ENCODE results near the gene MRPL38. TPM values are rescaled to one million over a fixed set of nuclear protein-coding genes. Genes with fewer than 3 reads are reported as not detected.

Gene MRPL38
- polyA plus RNA-seq, 1 experiment, result 16.6 TPM

DNA sequence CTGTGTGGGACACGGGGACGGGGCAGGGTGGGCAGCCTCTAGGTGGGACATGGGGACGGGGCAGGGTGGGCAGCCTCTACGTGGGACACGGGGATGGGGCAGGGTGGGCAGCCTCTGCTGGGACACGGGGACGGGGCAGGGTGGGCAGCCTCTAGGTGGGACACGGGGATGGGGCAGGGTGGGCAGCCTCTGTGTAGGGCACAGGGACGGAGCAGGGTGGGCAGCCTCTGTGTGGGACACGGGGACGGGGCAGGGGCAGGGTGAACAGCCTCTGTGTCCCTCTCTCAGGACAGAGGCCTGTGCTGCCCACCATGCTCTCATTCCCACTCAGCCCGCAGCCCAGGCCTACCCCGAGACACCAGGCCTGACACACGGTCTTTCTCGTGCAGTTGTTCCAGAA lies 16.9 kb upstream of the MRPL38 start:
- H3K4me3 ChIP-seq (ENCODE audit: low read depth, low read length), result no peak overlapping the region
- H3K27ac ChIP-seq (ENCODE audit: low read depth, low read length), result no peak overlapping the region
- H3K9me3 ChIP-seq (ENCODE audit: control insufficient read depth, insufficient read depth, low read length), result no peaks in the 10 kb centered on the region; the same call in 1 of the 2 replicates
- DNase-seq (ENCODE audit: low read depth, low spot score), result no peak
- ChIA-PET CTCF (interaction anchor here (1.7 kb wide), 1 partner anchor 17 kb away, joined by 4 read pairs; the partner anchor contains the start of gene MRPL38), POLR2A (no interaction called here)
- TF ChIP-seq, protein P1, sequence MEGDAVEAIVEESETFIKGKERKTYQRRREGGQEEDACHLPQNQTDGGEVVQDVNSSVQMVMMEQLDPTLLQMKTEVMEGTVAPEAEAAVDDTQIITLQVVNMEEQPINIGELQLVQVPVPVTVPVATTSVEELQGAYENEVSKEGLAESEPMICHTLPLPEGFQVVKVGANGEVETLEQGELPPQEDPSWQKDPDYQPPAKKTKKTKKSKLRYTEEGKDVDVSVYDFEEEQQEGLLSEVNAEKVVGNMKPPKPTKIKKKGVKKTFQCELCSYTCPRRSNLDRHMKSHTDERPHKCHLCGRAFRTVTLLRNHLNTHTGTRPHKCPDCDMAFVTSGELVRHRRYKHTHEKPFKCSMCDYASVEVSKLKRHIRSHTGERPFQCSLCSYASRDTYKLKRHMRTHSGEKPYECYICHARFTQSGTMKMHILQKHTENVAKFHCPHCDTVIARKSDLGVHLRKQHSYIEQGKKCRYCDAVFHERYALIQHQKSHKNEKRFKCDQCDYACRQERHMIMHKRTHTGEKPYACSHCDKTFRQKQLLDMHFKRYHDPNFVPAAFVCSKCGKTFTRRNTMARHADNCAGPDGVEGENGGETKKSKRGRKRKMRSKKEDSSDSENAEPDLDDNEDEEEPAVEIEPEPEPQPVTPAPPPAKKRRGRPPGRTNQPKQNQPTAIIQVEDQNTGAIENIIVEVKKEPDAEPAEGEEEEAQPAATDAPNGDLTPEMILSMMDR (IDR thresholded peaks at IDR 0.05; ENCODE audit: low read depth, low read length), result no peak
- no peaks in the 10 kb centered on the region for H3K27me3 ChIP-seq (ENCODE audit: control insufficient read depth, insufficient read depth, low read length)

DNA sequence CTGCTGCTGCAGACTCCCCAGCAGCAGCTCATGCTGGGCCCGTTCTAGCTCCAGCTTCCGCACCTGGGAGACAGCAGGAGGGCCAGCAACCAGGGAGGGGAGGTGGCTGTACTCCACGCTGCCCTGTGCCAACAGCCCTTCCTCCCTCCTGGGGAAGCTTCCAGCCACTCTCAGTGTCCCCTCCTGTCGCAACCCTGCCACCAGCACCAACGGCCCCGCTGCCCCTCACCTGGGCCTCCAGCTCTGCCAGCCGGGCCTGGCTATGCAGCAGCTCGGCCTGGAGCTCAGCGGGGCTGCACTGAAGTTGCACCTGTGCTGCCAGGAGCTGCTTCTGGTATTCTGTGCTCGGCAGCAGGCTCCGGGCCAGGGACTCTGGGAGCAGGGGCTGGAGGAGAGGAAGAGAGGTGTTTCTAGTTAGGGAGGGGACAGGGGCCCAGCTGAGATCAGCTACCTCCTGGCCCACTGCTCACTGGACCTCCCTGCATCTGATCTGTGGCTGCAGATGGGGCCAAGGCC lies 15.4 kb upstream of the MRPL38 start:
- DNase-seq (ENCODE audit: low read depth, low spot score), result no peak
- TF ChIP-seq, protein P1 (IDR thresholded peaks at IDR 0.05; ENCODE audit: low read depth, low read length), result no peak
- no peaks in the 10 kb centered on the region; the same call in 1 of the 2 replicates for H3K9me3 ChIP-seq (ENCODE audit: control insufficient read depth, insufficient read depth, low read length)
- H3K4me3 ChIP-seq (ENCODE audit: low read depth, low read length), result no peak overlapping the region
- ChIA-PET POLR2A (interaction anchor here (0.7 to 0.9 kb wide), 2 partner anchors 140 to 160 kb away, joined by 3 read pairs; a partner anchor contains a TSS), CTCF (no interaction called here)
- no peak overlapping the region for H3K27ac ChIP-seq (ENCODE audit: low read depth, low read length)
- H3K27me3 ChIP-seq (ENCODE audit: control insufficient read depth, insufficient read depth, low read length), result no peaks in the 10 kb centered on the region

DNA sequence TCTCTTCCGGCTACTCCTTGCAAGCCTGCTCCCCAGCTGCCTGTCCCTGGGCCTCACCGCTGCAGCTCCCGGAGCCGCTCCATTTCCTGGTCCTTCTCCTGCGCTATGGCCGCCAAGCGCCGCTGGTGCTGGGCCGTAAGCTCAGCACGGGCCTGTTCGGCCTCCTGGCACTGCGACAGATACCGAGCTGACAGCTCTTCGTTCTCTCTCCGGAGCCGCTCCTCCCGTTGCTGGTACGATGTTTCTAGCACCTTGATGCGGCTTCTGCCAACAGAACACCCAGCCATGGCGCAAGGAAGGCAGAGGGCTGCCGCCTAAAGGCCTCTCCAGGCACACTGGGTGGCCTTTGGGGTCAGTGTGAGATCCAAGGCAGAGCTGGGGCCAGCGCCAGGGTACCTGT lies 14.9 kb upstream of the MRPL38 start:
- CTCF ChIA-PET, result no interaction called here

DNA sequence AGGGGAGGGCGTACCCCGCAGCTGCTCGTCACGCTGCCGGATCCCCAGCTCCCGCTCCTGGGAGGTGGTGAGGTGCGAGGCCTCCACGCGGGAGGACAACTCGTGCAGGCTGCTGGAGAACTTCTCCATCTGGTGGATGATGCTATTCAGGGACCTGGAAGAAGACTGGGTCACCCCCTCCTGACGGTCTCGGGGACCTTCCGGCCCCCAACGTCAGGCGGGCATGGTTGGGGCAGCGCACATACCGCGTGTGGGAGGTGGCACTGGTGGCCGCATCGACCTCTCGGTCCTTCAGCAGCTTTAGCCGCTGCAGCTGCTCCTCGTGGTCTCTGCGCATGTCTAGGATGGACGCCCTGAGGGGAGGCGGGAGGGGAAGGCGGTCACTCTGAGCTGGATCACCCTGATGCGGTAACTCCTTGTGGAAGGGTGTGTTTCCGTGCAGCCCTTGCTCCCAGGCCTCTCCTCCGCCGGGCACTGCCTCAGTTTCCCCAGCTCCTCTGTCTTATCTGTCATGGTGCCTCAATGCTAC lies 13.3 kb upstream of the MRPL38 start:
- Histone ChIP-seq H3K4me3 (ENCODE audit: low read depth, low read length) (no peak overlapping the region), H3K9me3 (ENCODE audit: control insufficient read depth, insufficient read depth, low read length) (no peaks in the 10 kb centered on the region; the same call in 1 of the 2 replicates), H3K27me3 (ENCODE audit: control insufficient read depth, insufficient read depth, low read length) (no peaks in the 10 kb centered on the region), H3K27ac (ENCODE audit: low read depth, low read length) (no peak overlapping the region)
- TF ChIP-seq, protein P1 (IDR thresholded peaks at IDR 0.05; ENCODE audit: low read depth, low read length), result no peak
- DNase-seq (ENCODE audit: low read depth, low spot score), result no peak
- POLR2A ChIA-PET, result no interaction called here
- CTCF ChIA-PET, result interaction anchor here (0.5 to 1.6 kb wide), 2 partner anchors 63 to 96 kb away, joined by 4 to 5 read pairs; partner anchors contain the start of gene WBP2

More for the DNA sequence above, 14.9 kb upstream of the MRPL38 start:
- Histone ChIP-seq H3K9me3 (ENCODE audit: control insufficient read depth, insufficient read depth, low read length) (no peaks in the 10 kb centered on the region; the same call in 1 of the 2 replicates), H3K4me3 (ENCODE audit: low read depth, low read length) (no peak overlapping the region), H3K27ac (ENCODE audit: low read depth, low read length) (no peak overlapping the region), H3K27me3 (ENCODE audit: control insufficient read depth, insufficient read depth, low read length) (no peaks in the 10 kb centered on the region)
- TF ChIP-seq, protein P1 (IDR thresholded peaks at IDR 0.05; ENCODE audit: low read depth, low read length), result no peak
- no peak for DNase-seq (ENCODE audit: low read depth, low spot score)
- POLR2A ChIA-PET, result interaction anchor here (0.9 kb wide), 1 partner anchor 140 kb away, joined by 3 read pairs; a partner anchor contains a TSS

Data from AG04450 (cell line).